Smooth muscle cell (in vitro differentiated cells): ENCODE results near the gene HEXIM2. TPM values are rescaled to one million over a fixed set of nuclear protein-coding genes. Genes with fewer than 3 reads are reported as not detected.

Experiments used
- DNase-seq: peaks from one replicate; lab custom pipeline; 2025; ENCODE audit not compliant: unreplicated experiment; lab: John Stamatoyannopoulos, UW
- H2AFZ ChIP-seq: fragments of 200-600 bp; sonication (generic); 2 replicates; pipeline ENCODE4 v1.6.0; 2016; ENCODE audit warnings: antibody characterized with exemption, low read depth, mild to moderate bottlenecking
- H3F3A ChIP-seq: fragments of 200-600 bp; sonication (generic); 2 replicates; pipeline ENCODE4 v1.6.0; 2017; ENCODE audit warnings: antibody characterized with exemption, low read depth
- H3K27ac ChIP-seq: fragments of 200-600 bp; sonication (generic); 2 replicates; pipeline ENCODE4 v1.5.1; 2016; ENCODE audit warnings: low read depth, mild to moderate bottlenecking
- H3K27me3 ChIP-seq: fragments of 200-600 bp; sonication (generic); 2 replicates; pipeline ENCODE4 v1.6.1; 2016; ENCODE audit warnings: low read depth, mild to moderate bottlenecking
- H3K36me3 ChIP-seq: fragments of 200-600 bp; sonication (generic); 2 replicates; pipeline ENCODE4 v1.5.1; 2016; ENCODE audit warnings: low read depth
- H3K4me1 ChIP-seq: fragments of 200-600 bp; sonication (generic); 2 replicates; pipeline ENCODE4 v1.5.1; 2016; ENCODE audit warnings: low read depth
- H3K4me2 ChIP-seq: fragments of 200-600 bp; sonication (generic); 2 replicates; pipeline ENCODE4 v1.6.0; 2016; ENCODE audit warnings: mild to moderate bottlenecking
- H3K4me3 ChIP-seq: fragments of 200-600 bp; sonication (generic); 2 replicates; pipeline ENCODE4 v1.5.1; 2016; ENCODE audit warnings: mild to moderate bottlenecking
- H3K79me2 ChIP-seq: fragments of 200-600 bp; sonication (generic); 2 replicates; pipeline ENCODE4 v1.6.0; 2016; ENCODE audit warnings: low read depth, mild to moderate bottlenecking
- H3K9ac ChIP-seq: fragments of 200-600 bp; sonication (generic); 2 replicates; pipeline ENCODE4 v1.6.0; 2016; ENCODE audit warnings: low read depth
- H3K9me3 ChIP-seq: fragments of 200-600 bp; sonication (generic); replicated peaks from 2 replicates; pipeline ENCODE4 v1.5.1; 2016; ENCODE audit warnings: low read depth
- H4K20me1 ChIP-seq: fragments of 200-600 bp; sonication (generic); 2 replicates; pipeline ENCODE4 v1.6.0; 2016; ENCODE audit warnings: low read depth
- WGBS: methylation state at CpG from one replicate; pipeline ENCODE4 v1.1.7; 2016; ENCODE audit warnings: low lambda C conversion rate; 5-methylcytosine and 5-hydroxymethylcytosine counted together
- polyA plus RNA-seq: library from polyadenylated mRNA; unstranded; fragments of >200 nt; fragmentation: Nextera tagmentation; extraction: Ambion mirVana; gene quantifications from 2 replicates; pipeline ENCODE4 v1.2.1, GENCODE V29; 2016
- total RNA-seq: library from RNA; depleted of rRNA; stranded (reverse); fragments of >200 nt; gene quantifications from 2 replicates; pipeline ENCODE4 v1.2.3, GENCODE V29; 2014
- TF ChIP-seq, protein P1 (sequence below): fragments of 200-600 bp; sonication (generic); IDR thresholded peaks from 2 replicates; pipeline ENCODE4 v1.5.1; 2017; ENCODE audit warnings: borderline replicate concordance, mild to moderate bottlenecking, antibody characterized with exemption; ENCODE audit not compliant: insufficient read depth, poor library complexity, severe bottlenecking

HEXIM2 gene
- total and polyA plus RNA-seq, 2 experiments from 2014 or later = 3.4 to 6.8 TPM

DNA sequence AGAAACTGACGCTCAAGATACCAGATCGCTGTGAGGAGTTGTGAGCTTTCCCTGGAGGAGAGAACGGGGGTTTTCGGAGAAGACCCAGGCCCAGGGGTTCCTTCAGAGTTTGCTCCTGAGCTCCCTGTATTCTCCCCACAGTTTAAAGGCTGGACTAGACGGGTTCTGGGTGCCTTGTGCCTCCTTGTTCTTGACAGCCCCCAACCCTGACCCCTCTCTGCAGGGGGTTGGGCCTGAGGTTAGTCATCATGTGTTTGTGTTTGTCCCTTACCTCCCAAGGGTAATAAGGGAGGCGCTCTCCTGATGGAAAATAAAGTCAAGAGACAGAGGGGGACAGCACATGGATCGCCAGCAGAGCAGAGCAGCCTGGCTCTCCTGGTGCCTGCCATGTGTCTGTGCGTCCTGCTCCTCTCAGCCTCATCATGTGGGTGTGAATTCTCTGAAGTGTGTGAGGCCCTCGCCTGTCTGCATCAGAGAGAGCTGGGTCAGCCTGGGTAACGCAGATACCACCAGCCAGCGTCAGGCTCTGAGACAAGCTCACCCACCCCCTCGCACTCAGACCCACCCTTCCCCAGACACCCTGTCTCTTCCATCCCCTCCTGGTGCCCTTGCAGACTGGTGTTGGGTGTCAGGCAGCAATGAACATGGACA is 8.7 kb downstream of the HEXIM2 start:
- Histone ChIP-seq H3K4me3 (no peak overlapping the region), H3K36me3 (no peaks in the 10 kb centered on the region), H3K9me3 (no peaks in the 10 kb centered on the region), H2AFZ (peak overlapping the region; percentile 69), H3K9ac (no peak overlapping the region), H3K4me2 (peak overlapping the region; percentile 69), H3K27ac (peak overlapping the region; percentile 79), H4K20me1 (no peaks in the 10 kb centered on the region), H3K79me2 (no peaks in the 10 kb centered on the region), H3K27me3 (no peaks in the 10 kb centered on the region), H3K4me1 (peaks cover 24% of the 10 kb centered on the region), H3F3A (peaks cover 5% of the 10 kb centered on the region)
- DNase-seq = no peak
- TF ChIP-seq, protein P1, sequence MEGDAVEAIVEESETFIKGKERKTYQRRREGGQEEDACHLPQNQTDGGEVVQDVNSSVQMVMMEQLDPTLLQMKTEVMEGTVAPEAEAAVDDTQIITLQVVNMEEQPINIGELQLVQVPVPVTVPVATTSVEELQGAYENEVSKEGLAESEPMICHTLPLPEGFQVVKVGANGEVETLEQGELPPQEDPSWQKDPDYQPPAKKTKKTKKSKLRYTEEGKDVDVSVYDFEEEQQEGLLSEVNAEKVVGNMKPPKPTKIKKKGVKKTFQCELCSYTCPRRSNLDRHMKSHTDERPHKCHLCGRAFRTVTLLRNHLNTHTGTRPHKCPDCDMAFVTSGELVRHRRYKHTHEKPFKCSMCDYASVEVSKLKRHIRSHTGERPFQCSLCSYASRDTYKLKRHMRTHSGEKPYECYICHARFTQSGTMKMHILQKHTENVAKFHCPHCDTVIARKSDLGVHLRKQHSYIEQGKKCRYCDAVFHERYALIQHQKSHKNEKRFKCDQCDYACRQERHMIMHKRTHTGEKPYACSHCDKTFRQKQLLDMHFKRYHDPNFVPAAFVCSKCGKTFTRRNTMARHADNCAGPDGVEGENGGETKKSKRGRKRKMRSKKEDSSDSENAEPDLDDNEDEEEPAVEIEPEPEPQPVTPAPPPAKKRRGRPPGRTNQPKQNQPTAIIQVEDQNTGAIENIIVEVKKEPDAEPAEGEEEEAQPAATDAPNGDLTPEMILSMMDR = no peak
- WGBS = 70% methylated on average over 11 of the region's 12 CpGs

DNA sequence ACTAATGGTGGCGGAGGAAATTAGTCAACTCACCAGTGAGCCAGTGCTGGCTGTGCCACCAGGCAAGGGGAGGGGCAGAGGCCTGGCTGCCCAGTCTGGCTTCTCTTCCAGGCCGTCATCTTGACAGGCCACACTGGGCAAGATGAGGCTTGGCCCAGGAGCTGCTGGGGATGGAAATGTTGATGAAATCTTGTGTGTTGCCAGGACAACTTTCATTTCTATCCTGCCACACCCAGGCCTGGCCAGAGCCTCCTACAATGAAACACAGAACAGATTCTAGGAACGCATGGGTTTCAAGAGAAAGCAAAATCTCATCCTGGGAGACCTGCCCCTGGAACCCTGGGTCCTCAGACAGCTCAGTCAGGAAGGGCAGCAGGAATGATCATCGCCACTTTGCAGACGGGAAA is 9.3 kb downstream of the HEXIM2 start:
- TF ChIP-seq, protein P1 = no peak
- Histone ChIP-seq H3K79me2 (no peaks in the 10 kb centered on the region), H3K27me3 (no peaks in the 10 kb centered on the region), H3K27ac (peak overlapping the region; percentile 79), H2AFZ (peak overlapping the region; percentile 69), H3K4me2 (peak overlapping the region; percentile 69), H3F3A (peaks cover 5% of the 10 kb centered on the region), H3K9ac (peak overlapping the region; percentile 65), H3K4me3 (no peak overlapping the region), H3K9me3 (no peaks in the 10 kb centered on the region), H4K20me1 (no peaks in the 10 kb centered on the region), H3K4me1 (peaks cover 24% of the 10 kb centered on the region), H3K36me3 (no peaks in the 10 kb centered on the region)
- WGBS = 25% methylated on average over 5 of the region's 5 CpGs
- DNase-seq = peak; percentile 25

DNA sequence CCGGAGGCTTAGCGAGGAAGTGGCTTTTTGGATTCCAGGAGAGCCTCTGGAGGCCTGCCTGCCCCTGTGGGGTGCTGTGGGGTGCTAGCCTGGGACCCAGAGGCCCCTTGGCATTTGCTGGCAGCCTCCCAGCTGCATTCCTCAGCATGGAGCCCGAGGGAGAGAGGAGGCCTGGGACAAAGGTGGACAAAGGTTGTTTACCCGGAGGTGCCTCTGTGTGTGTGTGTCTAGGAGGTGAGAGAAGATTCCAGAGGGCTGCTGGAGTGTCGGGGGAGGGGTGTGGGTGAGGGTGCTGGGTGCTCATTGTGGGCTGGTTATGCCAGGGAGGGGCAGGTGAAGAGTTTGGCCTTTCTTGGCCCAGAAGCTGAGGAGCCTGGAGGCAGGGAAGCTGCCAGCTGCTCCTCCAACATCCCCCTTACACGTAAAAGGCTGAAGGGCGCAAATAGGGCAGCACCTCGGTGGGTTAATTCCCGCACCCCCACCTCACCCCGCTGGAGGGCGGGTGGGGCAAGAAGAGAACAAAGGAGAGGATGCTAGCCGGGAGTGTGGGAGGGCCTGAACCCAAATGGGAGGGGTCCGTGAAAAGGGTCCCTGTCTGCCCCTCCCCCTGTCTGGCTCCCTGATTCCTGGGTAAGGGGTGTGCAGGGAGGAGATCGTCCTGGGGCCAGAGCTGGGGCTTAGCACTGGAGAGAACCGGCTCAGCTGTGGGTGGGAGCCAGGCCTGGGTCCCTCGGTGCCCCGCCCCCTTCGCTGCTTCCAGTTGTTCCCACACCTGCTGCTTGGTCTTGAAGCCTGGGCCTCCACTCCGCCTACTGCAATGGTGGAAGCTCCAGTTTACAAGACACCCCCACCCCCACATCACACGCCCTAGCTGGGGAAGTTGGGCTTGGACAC is 9.9 kb downstream of the HEXIM2 start:
- Histone ChIP-seq H3K4me2 (peak overlapping the region; percentile 69), H3F3A (peaks cover 5% of the 10 kb centered on the region), H2AFZ (peak overlapping the region; percentile 69), H3K36me3 (no peaks in the 10 kb centered on the region), H3K27ac (peak overlapping the region; percentile 79), H3K4me3 (no peak overlapping the region), H3K79me2 (no peaks in the 10 kb centered on the region), H3K4me1 (peaks cover 24% of the 10 kb centered on the region), H3K9me3 (no peaks in the 10 kb centered on the region), H3K9ac (peak overlapping the region; percentile 65), H3K27me3 (no peaks in the 10 kb centered on the region), H4K20me1 (no peaks in the 10 kb centered on the region)
- 52% methylated on average over 20 of the region's 20 CpGs for WGBS
- TF ChIP-seq, protein P1 = no peak
- DNase-seq = no peak
